LNCAP (cell line): Measurements from ENCODE around the gene GRAP.

Experiments
- TF ChIP-seq, protein P1 (sequence below): fragments of 450-650 bp; IDR thresholded peaks from 2 replicates; pipeline ENCODE4 v1.5.1; 2017; ENCODE audit warnings: mild to moderate bottlenecking

The GRAP gene

DNA sequence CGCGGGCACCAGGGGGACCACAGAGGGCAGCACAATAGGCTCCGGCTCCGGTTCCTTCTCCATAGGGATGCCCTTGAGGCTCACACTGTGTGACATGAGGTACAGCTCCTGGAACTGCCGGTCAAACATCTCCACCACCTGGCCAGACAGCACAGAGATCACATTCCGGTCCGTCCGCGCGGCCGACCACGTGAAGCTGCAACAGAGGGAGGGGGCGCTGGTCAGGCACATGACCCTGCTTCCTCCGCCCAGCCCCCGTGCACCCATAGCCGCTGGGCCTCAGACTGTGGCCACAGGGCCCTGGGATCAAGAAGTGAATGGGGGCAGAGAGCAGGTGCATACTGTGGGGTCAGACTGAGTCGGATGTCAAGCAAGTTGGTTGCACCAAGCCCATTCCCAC lies 68.1 kb downstream of the GRAP start:
- TF ChIP-seq, protein P1, sequence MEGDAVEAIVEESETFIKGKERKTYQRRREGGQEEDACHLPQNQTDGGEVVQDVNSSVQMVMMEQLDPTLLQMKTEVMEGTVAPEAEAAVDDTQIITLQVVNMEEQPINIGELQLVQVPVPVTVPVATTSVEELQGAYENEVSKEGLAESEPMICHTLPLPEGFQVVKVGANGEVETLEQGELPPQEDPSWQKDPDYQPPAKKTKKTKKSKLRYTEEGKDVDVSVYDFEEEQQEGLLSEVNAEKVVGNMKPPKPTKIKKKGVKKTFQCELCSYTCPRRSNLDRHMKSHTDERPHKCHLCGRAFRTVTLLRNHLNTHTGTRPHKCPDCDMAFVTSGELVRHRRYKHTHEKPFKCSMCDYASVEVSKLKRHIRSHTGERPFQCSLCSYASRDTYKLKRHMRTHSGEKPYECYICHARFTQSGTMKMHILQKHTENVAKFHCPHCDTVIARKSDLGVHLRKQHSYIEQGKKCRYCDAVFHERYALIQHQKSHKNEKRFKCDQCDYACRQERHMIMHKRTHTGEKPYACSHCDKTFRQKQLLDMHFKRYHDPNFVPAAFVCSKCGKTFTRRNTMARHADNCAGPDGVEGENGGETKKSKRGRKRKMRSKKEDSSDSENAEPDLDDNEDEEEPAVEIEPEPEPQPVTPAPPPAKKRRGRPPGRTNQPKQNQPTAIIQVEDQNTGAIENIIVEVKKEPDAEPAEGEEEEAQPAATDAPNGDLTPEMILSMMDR = no peak

- TF ChIP-seq, protein P1 = no peak
Observed at GRCh38 chr17:18978050-18978449, 68.7 kb downstream of the GRAP start.

- TF ChIP-seq, protein P1 = no peak
Observed at GRCh38 chr17:18977646-18978045, 69.1 kb downstream of the GRAP start.

- TF ChIP-seq, protein P1 = no peak
Observed at GRCh38 chr17:18977021-18977420, 69.7 kb downstream of the GRAP start.

DNA sequence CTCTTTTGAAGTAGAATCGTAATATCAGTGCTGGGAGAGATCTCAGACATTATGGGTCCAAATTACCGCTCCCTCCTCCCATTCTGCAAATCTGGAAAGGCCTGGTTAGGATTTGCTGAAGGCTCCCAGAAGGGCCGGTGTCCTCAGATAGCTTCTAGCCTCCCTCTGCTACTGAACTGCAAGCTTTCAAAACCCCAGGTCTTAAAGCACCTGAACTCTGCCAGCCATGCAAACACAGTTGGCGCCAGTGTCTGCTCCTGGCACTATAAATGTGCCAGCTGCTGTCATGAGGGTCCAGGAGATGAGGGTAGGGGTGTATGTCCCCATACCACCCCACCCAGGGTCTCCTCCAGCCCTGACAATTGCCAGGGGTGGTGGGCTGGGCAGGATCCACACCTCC lies 70.6 kb downstream of the GRAP start:
- TF ChIP-seq, protein P1 = no peak

GRCh38 chr17:18975597-18975996 lies 71.2 kb downstream of the GRAP start:
- TF ChIP-seq, protein P1 = no peak

DNA sequence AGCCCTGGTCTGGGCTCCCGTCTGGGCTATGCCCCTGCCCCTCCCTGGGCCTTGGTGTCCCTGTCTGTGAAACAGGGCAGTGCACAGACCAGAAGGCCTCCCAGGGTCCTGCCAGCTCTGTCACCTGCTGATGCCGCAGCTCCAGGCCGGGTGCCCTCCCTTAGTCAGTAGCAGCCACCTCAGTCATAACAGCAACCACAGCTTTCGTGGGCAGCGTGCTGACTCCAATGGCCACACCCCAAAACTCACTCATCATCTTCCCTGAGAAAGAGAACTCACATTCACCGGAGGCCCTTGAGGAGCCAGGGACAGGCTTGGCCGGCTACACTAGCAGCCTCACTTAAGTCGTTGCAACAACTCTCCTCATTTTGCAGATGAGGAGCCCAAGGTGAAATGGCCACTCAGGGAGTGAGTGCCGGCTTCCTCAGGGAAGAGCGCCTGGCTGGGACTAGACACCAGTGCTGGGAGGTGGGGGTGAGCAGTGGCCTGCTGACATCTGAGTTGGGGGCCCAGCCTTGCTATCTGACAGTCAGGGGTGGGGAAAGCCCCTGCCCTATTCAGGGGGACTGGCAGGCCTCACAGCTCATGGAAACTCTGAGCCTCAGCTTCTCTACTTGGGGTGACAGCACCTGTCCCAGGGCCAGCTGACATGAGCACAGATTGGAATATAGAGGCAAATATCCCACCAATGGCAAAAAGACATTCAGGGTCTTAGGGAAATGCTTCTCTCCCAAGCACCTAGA lies 72.2 kb downstream of the GRAP start:
- TF ChIP-seq, protein P1 = no peak

DNA sequence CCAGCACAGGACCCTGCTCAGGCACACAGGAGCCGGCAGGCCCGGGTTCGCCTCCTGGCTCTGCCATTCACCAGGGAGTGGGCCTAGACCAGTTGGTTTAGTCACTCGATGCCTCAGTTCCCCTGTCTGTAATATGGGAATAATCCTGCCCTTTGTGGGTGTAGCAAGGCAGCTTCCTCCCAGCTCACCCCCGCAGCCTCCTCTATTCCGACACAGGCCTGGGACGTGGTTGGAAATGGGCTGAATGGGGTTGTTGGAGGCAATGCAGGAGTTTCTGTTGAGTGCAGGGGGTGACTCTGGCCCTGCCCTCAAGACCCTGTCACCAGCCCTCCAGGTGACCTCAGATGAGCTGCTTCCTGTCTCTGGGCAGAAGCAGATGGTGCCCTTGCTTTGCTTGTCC lies 75.0 kb downstream of the GRAP start:
- TF ChIP-seq, protein P1 = no peak
